ENCODE results near the gene OXT. TPM values are rescaled to one million over a fixed set of nuclear protein-coding genes. Genes with fewer than 3 reads are reported as not detected.

The OXT gene
- polyA plus RNA-seq, 1 donor, result 0.60 TPM

DNA sequence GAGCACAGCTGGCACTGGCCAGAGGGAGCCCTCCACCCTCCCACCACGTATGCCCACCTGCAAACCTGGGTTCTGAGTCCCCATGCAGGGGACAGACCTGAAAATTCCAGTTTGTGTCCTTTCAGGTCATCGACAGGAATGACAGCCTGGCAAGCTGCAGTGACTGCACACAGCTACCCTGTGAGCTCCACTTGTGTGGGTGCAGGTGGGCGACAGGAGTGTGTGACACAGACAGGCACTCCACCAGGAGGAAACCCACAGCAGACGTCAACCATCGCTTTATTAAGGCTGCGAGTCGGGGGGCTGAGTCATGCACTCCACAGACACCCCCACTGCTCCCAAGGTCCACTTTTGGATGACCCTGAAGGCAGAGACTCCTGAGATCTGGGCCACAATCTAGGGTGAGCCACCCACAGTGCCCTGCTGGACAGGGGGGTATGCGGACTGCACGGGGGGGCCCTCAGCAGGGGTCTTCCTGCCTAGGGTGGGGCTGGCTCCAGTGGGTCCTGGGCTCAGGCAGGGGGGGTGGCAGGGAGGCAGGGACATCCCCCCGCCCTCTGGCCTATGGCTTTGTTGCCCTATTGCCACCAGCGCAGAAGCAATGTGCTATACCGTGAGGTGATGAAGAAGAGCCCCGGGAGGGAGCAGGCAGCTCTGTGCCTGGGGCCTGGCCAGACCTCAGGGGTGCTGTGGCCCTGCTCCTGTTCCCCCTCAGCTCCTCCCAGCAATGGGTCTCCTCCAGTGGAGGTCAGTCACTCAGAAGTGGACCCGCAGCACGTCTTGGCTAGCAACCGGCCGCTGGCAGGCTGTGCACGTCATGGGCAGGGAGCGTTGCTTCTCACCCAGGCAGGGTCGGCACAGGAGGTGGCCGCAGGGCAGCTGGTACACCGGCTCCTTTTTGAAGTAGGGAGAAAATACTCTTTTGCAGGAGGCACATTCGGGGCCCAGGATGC lies 38.2 kb downstream of the OXT start:
- DNase-seq, result no peak

DNA sequence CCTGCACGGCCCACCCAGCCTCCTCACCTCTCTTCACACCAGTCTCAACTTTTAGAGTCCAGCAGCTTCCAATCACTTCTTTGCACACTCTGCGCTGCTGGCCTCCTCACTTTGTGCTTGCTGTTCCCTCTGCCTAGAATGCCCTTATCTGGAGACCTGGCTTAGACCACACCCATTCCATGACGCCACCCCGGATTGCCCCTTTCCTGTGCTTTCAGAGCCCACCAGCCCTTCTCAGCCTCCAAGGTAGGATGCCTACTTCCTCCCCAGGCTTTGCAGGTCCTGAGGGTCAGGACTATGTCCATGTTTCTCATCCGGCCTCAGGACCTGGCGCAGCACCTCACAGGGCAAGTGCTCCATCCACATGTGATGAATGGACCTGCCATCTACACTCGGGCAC lies 40.1 kb downstream of the OXT start:
- DNase-seq, result no peak

DNA sequence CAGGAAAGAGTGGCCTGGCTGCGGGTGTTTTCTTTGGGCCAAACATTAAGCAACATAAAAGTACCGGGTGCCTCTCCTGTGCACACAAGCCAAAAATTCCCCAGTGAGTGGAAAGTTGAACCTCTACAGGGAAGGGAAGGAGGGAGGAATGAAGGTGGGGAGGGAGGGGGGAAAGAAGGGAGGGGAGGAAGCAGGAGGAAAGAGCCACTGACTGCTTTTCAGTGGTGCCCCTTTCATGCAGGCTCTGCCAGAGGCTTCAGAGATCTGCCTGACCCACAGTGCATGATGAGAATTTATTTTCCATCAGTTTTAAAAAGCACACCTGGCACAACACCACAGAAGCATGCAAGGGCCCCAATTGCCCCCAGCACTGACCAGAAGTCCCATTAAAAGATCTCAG lies 40.6 kb downstream of the OXT start:
- no peak for DNase-seq

DNA sequence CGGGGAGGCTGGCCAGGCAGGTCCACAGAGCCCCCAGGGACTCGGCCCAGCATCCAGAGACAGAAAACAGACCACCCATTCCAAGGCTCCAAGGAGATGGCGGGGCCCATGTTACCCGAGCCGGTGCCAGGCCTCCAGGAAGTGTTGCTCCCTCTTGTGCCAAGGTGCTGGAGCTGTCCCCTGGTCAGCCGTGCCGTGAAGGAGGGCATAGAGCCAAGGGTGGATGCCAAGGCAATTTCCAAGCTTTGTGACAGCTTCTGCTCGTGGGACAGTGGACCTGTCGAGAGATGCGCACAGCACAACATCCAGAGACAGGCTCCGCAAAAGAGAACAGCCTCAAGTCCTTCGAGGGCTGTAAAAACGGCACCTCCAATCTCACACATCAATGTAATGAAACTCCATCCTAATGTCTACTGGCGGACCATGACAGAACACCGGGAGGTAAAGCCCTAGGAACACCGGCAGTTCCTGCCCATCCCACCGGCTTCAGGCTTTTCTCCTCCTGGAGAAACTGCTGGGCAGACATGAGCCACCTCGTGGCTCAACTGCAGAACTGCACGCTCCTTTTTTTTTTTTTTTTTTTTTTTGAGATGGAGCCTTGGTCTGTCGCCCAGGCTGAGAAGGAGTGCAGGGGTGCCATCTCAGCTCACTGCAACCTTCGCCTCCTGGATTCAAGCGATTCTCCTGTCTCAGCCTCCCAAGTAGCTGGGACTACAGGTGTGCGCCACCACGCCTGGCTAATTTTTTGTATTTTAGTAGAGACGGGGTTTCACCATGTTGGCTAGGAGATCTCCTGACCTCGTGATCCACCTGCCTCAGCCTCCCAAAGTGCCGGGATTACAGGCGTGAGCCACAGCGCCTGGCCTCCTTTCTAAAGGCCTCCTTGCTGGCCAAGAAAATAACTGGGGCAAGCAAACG lies 44.0 kb downstream of the OXT start:
- peak; percentile 39 for DNase-seq

DNA sequence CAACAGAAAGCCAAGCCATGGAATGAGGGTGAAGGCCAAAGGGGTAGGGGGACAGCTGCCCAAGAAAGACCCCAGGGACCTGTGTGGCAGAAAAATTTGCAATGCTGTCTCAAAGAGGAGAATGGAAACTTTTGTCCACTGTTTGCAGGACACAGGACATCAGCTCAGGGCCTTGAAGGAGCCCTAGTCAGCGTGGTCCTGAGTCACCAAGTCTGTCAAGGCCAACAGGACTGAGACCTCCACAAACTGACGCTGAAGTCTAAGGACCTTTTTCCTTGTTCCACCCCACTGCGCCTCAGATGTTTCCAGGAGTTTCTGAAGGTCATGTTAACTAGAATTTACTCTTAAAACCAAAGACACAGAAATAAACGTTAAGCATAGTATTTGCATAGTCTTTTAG lies 44.9 kb downstream of the OXT start:
- no peak for DNase-seq

DNA sequence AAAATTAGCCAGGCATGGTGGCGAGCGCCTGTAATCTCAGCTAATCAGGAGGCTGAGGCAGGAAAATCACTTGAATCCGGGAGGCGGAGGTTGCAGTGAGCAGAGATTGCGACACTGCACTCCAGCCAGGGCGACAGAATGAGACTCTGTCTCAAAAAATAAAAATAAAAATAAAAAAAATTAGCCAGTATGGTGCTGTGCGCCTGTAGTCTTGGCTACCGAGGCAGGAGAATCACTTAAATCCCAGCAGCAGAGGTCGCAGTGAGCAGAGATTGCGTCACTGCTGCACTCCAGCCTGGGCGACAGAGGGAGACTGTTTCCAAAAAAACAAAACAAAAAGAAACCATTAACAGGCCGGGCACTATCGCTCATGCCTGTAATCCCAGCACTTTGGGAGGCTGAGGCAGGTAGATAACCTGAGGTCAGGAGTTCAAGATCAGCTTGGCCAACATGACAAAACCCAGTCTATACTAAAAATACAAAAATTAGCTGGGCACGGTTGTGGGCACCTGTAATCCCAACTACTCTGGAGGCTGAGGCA lies 46.5 kb downstream of the OXT start:
- peak; percentile 54 for DNase-seq

DNA sequence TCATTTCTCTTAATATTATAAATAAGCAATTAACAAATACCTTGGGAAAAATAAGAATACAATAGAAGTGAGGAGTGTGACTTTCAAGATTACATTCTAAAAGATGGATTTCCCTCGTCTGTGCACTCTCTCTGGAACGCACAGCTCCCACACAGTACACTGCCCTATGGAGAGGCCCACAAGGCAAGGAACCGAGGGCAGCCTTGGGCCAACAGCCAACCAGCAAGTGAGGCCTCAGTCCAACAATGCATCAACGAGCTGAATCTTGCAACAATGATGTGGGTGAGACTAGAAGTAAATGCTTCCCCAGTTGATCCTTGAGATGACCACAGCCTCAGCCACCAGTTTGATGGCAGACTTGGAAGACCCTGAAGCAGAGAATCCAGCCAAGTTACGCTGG lies 47.6 kb downstream of the OXT start:
- no peak for DNase-seq

DNA sequence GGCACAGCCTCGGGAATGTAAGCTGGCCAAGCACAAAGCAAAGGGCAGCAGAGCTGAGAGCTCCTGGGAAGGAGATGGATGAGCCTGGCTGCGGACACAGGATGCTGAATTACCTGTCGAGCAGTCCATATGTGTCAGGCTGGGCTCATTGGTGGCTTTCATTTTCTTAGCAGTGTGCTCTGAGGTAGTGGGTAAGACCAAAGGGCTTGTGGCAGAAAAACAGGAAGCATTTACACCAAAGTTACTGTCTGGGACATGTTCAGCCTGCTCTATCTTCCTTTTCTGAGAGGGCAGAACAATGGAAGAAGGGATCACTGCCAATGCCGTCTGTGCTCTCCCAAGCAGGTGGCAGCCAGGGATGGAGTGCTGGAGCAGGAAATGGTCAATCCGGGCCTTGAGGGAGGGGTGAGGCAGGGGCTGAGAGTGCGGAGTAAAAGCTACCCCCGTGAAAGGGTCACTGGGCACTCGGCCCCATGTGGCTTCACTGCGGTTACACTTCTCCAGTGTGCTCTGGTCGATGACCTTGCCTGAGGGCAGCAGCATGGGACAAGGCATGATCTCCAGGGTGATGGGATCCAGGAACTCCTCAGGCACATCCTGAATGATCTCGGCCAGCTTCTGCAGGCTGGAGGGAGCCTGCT lies 50.0 kb downstream of the OXT start:
- DNase-seq, result no peak

Other genes starting within 250 kb of the OXT start
- gene PCED1A, start 231.0 kb upstream of the OXT start, polyA plus RNA-seq (ENCODE audit: insufficient read length), result 56.3 TPM
- 36.9 TPM for gene VPS16, start 230.9 kb upstream of the OXT start, polyA plus RNA-seq (ENCODE audit: insufficient read length)
- 103 TPM for gene PTPRA, start 198.1 kb upstream of the OXT start, polyA plus RNA-seq (ENCODE audit: insufficient read length)
- gene GNRH2, start 28.0 kb upstream of the OXT start, polyA plus RNA-seq (ENCODE audit: insufficient read length), result 0.73 TPM
- gene MRPS26, start 25.6 kb upstream of the OXT start, polyA plus RNA-seq (ENCODE audit: insufficient read length), result 48.0 TPM
- 0.28 TPM for gene AVP, start 13.1 kb downstream of the OXT start, polyA plus RNA-seq (ENCODE audit: insufficient read length)
- 20.4 TPM for gene FASTKD5, start 88.2 kb downstream of the OXT start, polyA plus RNA-seq (ENCODE audit: insufficient read length)
- gene UBOX5, start 88.2 kb downstream of the OXT start, polyA plus RNA-seq (ENCODE audit: insufficient read length), result 9.9 TPM
- gene LZTS3, start 101.9 kb downstream of the OXT start, polyA plus RNA-seq (ENCODE audit: insufficient read length), result 13.7 TPM
- 49.1 TPM for gene DDRGK1, start 133.1 kb downstream of the OXT start, polyA plus RNA-seq (ENCODE audit: insufficient read length)
- gene ITPA, start 137.9 kb downstream of the OXT start, polyA plus RNA-seq (ENCODE audit: insufficient read length), result 53.1 TPM
- 2.3 TPM for gene SLC4A11, start 167.6 kb downstream of the OXT start, polyA plus RNA-seq (ENCODE audit: insufficient read length)